ENCODE data around the gene ZNF366.
A peak's percentile ranks its signal among the peaks of the same experiment; 100 is the strongest.

ZNF366 gene

GRCh38 chr5:72402959-72403628, 104.1 kb downstream of the ZNF366 start:
- no peak overlapping the region for H3K4me2 ChIP-seq (ENCODE audit: low read length)
- no peaks in the 10 kb centered on the region for H3K79me2 ChIP-seq (ENCODE audit: control insufficient read depth, insufficient read depth, low read length)
- no peak overlapping the region for H2BK120ac ChIP-seq (ENCODE audit: low read depth, low read length)
- no peak overlapping the region for H3K56ac ChIP-seq (ENCODE audit: low read length)
- H3K27ac ChIP-seq (ENCODE audit: low read depth, low read length) = no peak overlapping the region
- no peak overlapping the region for H2BK5ac ChIP-seq (ENCODE audit: low read length)
- no peak overlapping the region for H3K18ac ChIP-seq (ENCODE audit: low read length)
- no peaks in the 10 kb centered on the region for H3K36me3 ChIP-seq (ENCODE audit: control insufficient read depth, insufficient read depth, low read length)
- no peaks in the 10 kb centered on the region for H3K27me3 ChIP-seq (ENCODE audit: insufficient read depth, low read length, poor library complexity)
- no CpG with 5 or more reads among the region's 4 CpGs for WGBS (ENCODE audit: extremely low coverage, insufficient coverage, low lambda C conversion rate)
- no peak overlapping the region for H2AK5ac ChIP-seq (ENCODE audit: low read length)
- peak; percentile 26 for DNase-seq
- H2BK15ac ChIP-seq (replicated peaks; ENCODE audit: low read depth) = no peak overlapping the region
- H3K23ac ChIP-seq (ENCODE audit: low read length) = no peak overlapping the region
- no peaks in the 10 kb centered on the region for H3K79me1 ChIP-seq (ENCODE audit: low read length)
- H3K9ac ChIP-seq (ENCODE audit: low read length) = no peak overlapping the region
- H4K5ac ChIP-seq (ENCODE audit: low read length) = no peak overlapping the region
- no peak overlapping the region for H4K8ac ChIP-seq (ENCODE audit: low read depth, low read length)
- H3K4me3 ChIP-seq (ENCODE audit: low read length) = no peak overlapping the region
- H3K4me1 ChIP-seq (ENCODE audit: control insufficient read depth, low read depth, low read length) = no peaks in the 10 kb centered on the region
- H3K4ac ChIP-seq (ENCODE audit: low read depth, low read length) = no peak overlapping the region

DNA sequence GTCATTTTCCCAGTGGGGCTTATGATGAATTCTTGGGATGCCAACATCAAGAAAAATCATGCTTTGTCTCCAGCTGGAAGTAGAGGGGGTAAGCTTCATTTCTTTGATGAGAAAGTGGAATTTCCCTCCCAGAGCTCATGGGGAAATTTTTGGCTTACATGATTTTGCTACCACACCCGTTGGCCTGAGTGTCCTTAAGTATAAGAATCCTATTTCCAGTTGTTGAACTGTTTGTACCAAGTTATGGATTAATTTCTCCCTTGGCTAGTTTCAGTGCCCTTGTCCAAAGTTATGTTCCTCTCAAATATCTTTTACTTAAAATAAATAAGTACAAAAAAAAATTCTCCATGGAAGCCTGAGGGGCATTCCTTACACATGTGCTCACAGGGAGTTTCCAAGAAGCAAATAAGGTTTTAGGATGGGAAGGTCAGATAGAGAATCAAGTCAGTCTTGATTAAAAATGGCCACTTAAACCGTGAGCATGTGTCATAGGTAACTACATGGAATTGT, 104.8 kb downstream of the ZNF366 start:
- Histone ChIP-seq H3K36me3 (ENCODE audit: control insufficient read depth, insufficient read depth, low read length) (no peaks in the 10 kb centered on the region), H3K23ac (ENCODE audit: low read length) (no peak overlapping the region), H2AK5ac (ENCODE audit: low read length) (no peak overlapping the region), H3K9ac (ENCODE audit: low read length) (no peak overlapping the region), H3K4me2 (ENCODE audit: low read length) (no peak overlapping the region), H3K18ac (ENCODE audit: low read length) (no peak overlapping the region), H4K5ac (ENCODE audit: low read length) (no peak overlapping the region), H2BK5ac (ENCODE audit: low read length) (no peak overlapping the region), H3K79me2 (ENCODE audit: control insufficient read depth, insufficient read depth, low read length) (no peaks in the 10 kb centered on the region), H3K56ac (ENCODE audit: low read length) (no peak overlapping the region), H3K79me1 (ENCODE audit: low read length) (no peaks in the 10 kb centered on the region), H3K4me3 (ENCODE audit: low read length) (no peak overlapping the region), H4K8ac (ENCODE audit: low read depth, low read length) (no peak overlapping the region), H3K4me1 (ENCODE audit: control insufficient read depth, low read depth, low read length) (no peaks in the 10 kb centered on the region), H3K27ac (ENCODE audit: low read depth, low read length) (no peak overlapping the region), H2BK120ac (ENCODE audit: low read depth, low read length) (no peak overlapping the region), H2BK15ac (replicated peaks; ENCODE audit: low read depth) (no peak overlapping the region), H3K4ac (ENCODE audit: low read depth, low read length) (no peak overlapping the region), H3K27me3 (ENCODE audit: insufficient read depth, low read length, poor library complexity) (no peaks in the 10 kb centered on the region)
- no CpG with 5 or more reads among the region's 2 CpGs for WGBS (ENCODE audit: extremely low coverage, insufficient coverage, low lambda C conversion rate)
- no peak for DNase-seq

DNA sequence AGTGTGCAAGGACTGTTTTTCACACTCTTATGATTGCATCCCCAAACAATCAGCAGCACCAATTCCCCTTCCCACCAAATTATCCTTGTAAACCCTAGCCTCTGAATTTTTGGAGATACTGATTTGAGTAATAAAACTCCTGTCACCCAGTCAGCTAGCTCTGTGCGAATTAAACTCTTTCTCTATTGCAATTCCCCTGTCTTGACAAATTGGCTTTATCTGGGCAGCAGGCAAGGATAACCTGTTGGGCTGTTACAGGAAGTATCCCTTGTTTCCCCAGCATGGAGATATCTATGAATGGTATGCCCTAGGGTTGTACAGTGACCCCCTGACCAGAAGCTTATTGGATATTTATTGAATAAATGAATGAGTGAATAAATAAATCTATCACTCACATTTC, 106.3 kb downstream of the ZNF366 start:
- Histone ChIP-seq H3K79me1 (ENCODE audit: low read length) (no peaks in the 10 kb centered on the region), H3K36me3 (ENCODE audit: control insufficient read depth, insufficient read depth, low read length) (no peaks in the 10 kb centered on the region), H2BK5ac (ENCODE audit: low read length) (no peak overlapping the region), H3K27ac (ENCODE audit: low read depth, low read length) (no peak overlapping the region), H3K9ac (ENCODE audit: low read length) (no peak overlapping the region), H3K79me2 (ENCODE audit: control insufficient read depth, insufficient read depth, low read length) (no peaks in the 10 kb centered on the region), H3K23ac (ENCODE audit: low read length) (no peak overlapping the region), H2BK15ac (replicated peaks; ENCODE audit: low read depth) (no peak overlapping the region), H4K5ac (ENCODE audit: low read length) (no peak overlapping the region), H3K4ac (ENCODE audit: low read depth, low read length) (no peak overlapping the region), H3K4me3 (ENCODE audit: low read length) (no peak overlapping the region), H3K4me2 (ENCODE audit: low read length) (no peak overlapping the region), H3K27me3 (ENCODE audit: insufficient read depth, low read length, poor library complexity) (no peaks in the 10 kb centered on the region), H3K18ac (ENCODE audit: low read length) (no peak overlapping the region), H4K8ac (ENCODE audit: low read depth, low read length) (no peak overlapping the region), H2AK5ac (ENCODE audit: low read length) (no peak overlapping the region), H3K4me1 (ENCODE audit: control insufficient read depth, low read depth, low read length) (no peaks in the 10 kb centered on the region), H3K56ac (ENCODE audit: low read length) (no peak overlapping the region), H2BK120ac (ENCODE audit: low read depth, low read length) (no peak overlapping the region)
- no peak for DNase-seq
- WGBS (ENCODE audit: extremely low coverage, insufficient coverage, low lambda C conversion rate) = no CpG with 5 or more reads among the region's 1 CpG

DNA sequence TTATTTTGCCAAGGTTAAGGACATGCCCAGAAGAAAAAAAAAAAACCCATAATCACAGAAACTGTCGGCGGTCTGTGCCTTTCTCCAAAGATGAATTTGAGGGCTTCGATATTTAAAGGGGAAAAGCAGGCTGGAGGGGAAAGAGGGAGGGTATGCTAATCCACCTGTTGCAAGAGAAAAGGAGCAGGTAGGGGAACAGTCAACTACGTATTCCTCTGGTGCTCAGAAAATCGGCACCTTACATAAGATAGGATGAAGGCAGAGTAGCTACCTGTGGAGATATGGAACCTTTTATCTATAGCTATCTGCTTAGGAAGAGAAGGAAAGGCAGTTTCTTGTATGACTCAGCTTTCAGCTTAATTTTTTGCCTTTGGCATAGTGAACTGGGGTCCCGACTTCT, 109.4 kb downstream of the ZNF366 start:
- no peak overlapping the region for H3K4ac ChIP-seq (ENCODE audit: low read depth, low read length)
- no peak overlapping the region for H3K9ac ChIP-seq (ENCODE audit: low read length)
- no peak overlapping the region for H3K18ac ChIP-seq (ENCODE audit: low read length)
- peak; percentile 38 for DNase-seq
- H2BK5ac ChIP-seq (ENCODE audit: low read length) = no peak overlapping the region
- H3K4me3 ChIP-seq (ENCODE audit: low read length) = no peak overlapping the region
- H4K8ac ChIP-seq (ENCODE audit: low read depth, low read length) = no peak overlapping the region
- H3K23ac ChIP-seq (ENCODE audit: low read length) = no peak overlapping the region
- no CpG with 5 or more reads among the region's 6 CpGs for WGBS (ENCODE audit: extremely low coverage, insufficient coverage, low lambda C conversion rate)
- no peaks in the 10 kb centered on the region for H3K79me2 ChIP-seq (ENCODE audit: control insufficient read depth, insufficient read depth, low read length)
- H2AK5ac ChIP-seq (ENCODE audit: low read length) = no peak overlapping the region
- no peak overlapping the region for H3K27ac ChIP-seq (ENCODE audit: low read depth, low read length)
- no peak overlapping the region for H3K56ac ChIP-seq (ENCODE audit: low read length)
- no peak overlapping the region for H4K5ac ChIP-seq (ENCODE audit: low read length)
- H2BK120ac ChIP-seq (ENCODE audit: low read depth, low read length) = no peak overlapping the region
- no peak overlapping the region for H2BK15ac ChIP-seq (replicated peaks; ENCODE audit: low read depth)
- H3K4me2 ChIP-seq (ENCODE audit: low read length) = no peak overlapping the region
- no peaks in the 10 kb centered on the region for H3K36me3 ChIP-seq (ENCODE audit: control insufficient read depth, insufficient read depth, low read length)
- no peaks in the 10 kb centered on the region for H3K27me3 ChIP-seq (ENCODE audit: insufficient read depth, low read length, poor library complexity)
- H3K4me1 ChIP-seq (ENCODE audit: control insufficient read depth, low read depth, low read length) = no peaks in the 10 kb centered on the region
- H3K79me1 ChIP-seq (ENCODE audit: low read length) = no peaks in the 10 kb centered on the region

DNA sequence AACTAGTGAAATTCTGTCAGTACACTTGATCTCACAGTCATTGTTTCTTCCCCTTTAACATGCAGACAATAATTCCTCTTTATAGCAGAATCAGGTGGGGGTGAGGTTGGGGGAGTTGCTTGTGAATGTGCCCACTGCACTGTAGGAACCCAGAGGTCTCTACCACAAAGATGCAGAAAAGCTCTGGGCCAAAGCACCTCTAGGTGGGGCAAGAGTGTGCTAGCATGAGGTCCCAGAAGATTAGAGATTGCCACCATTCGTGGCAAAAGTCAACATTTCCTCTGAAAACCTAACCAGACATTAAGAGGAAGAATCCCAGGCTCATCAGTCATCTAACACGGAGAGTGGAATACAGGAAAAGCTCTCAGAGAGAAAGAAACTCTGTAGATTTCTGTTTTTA, 112.5 kb downstream of the ZNF366 start:
- WGBS (ENCODE audit: extremely low coverage, insufficient coverage, low lambda C conversion rate) = no CpG with 5 or more reads among the region's 2 CpGs
- Histone ChIP-seq H2AK5ac (ENCODE audit: low read length) (no peak overlapping the region), H4K8ac (ENCODE audit: low read depth, low read length) (no peak overlapping the region), H2BK5ac (ENCODE audit: low read length) (no peak overlapping the region), H3K79me2 (ENCODE audit: control insufficient read depth, insufficient read depth, low read length) (no peaks in the 10 kb centered on the region), H3K18ac (ENCODE audit: low read length) (no peak overlapping the region), H2BK120ac (ENCODE audit: low read depth, low read length) (no peak overlapping the region), H3K56ac (ENCODE audit: low read length) (no peak overlapping the region), H3K4ac (ENCODE audit: low read depth, low read length) (no peak overlapping the region), H3K27ac (ENCODE audit: low read depth, low read length) (no peak overlapping the region), H3K4me2 (ENCODE audit: low read length) (no peak overlapping the region), H4K5ac (ENCODE audit: low read length) (no peak overlapping the region), H3K4me1 (ENCODE audit: control insufficient read depth, low read depth, low read length) (no peaks in the 10 kb centered on the region), H3K23ac (ENCODE audit: low read length) (no peak overlapping the region), H3K79me1 (ENCODE audit: low read length) (no peaks in the 10 kb centered on the region), H3K9ac (ENCODE audit: low read length) (no peak overlapping the region), H3K27me3 (ENCODE audit: insufficient read depth, low read length, poor library complexity) (no peaks in the 10 kb centered on the region), H3K4me3 (ENCODE audit: low read length) (no peak overlapping the region), H2BK15ac (replicated peaks; ENCODE audit: low read depth) (no peak overlapping the region), H3K36me3 (ENCODE audit: control insufficient read depth, insufficient read depth, low read length) (no peaks in the 10 kb centered on the region)
- peak; percentile 42 for DNase-seq

DNA sequence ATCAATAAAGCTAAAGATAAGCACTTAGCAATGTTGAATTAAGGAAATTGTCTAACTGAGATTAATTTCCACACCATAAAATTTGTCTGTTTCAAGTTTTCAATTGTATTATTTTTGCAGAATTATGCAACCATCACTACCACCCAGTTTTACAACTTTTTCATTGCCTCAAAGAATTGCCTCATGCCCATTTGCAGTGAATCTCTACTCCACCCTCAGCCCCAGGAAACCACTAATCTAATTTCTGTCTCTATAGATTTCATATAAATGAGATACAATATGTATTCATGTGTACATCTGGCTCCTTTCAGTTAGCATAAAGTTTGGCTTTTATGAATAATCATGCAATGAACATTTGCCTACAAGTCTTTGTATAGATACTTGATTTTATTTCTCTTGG, 114.2 kb downstream of the ZNF366 start:
- DNase-seq = no peak
- no peak overlapping the region for H2BK120ac ChIP-seq (ENCODE audit: low read depth, low read length)
- no peaks in the 10 kb centered on the region for H3K36me3 ChIP-seq (ENCODE audit: control insufficient read depth, insufficient read depth, low read length)
- no peak overlapping the region for H4K5ac ChIP-seq (ENCODE audit: low read length)
- no peak overlapping the region for H2BK15ac ChIP-seq (replicated peaks; ENCODE audit: low read depth)
- H3K4ac ChIP-seq (ENCODE audit: low read depth, low read length) = no peak overlapping the region
- no peaks in the 10 kb centered on the region for H3K4me1 ChIP-seq (ENCODE audit: control insufficient read depth, low read depth, low read length)
- no peak overlapping the region for H3K9ac ChIP-seq (ENCODE audit: low read length)
- H3K79me1 ChIP-seq (ENCODE audit: low read length) = no peaks in the 10 kb centered on the region
- no peak overlapping the region for H3K56ac ChIP-seq (ENCODE audit: low read length)
- H2BK5ac ChIP-seq (ENCODE audit: low read length) = no peak overlapping the region
- no peak overlapping the region for H3K4me3 ChIP-seq (ENCODE audit: low read length)
- no peak overlapping the region for H4K8ac ChIP-seq (ENCODE audit: low read depth, low read length)
- no peaks in the 10 kb centered on the region for H3K79me2 ChIP-seq (ENCODE audit: control insufficient read depth, insufficient read depth, low read length)
- H3K23ac ChIP-seq (ENCODE audit: low read length) = no peak overlapping the region
- no peaks in the 10 kb centered on the region for H3K27me3 ChIP-seq (ENCODE audit: insufficient read depth, low read length, poor library complexity)
- no peak overlapping the region for H3K18ac ChIP-seq (ENCODE audit: low read length)
- H3K27ac ChIP-seq (ENCODE audit: low read depth, low read length) = no peak overlapping the region
- H2AK5ac ChIP-seq (ENCODE audit: low read length) = no peak overlapping the region
- H3K4me2 ChIP-seq (ENCODE audit: low read length) = no peak overlapping the region
